Muscle of leg (tissue), 11 donors: ENCODE measurements around the gene DPH1. TPM values are rescaled to one million over a fixed set of nuclear protein-coding genes. Genes with fewer than 3 reads are reported as not detected.

Experiments
- DNase-seq: peaks from one replicate; pipeline ENCODE4 v3.0.0; 2013
- H3K27ac ChIP-seq: one replicate; pipeline ENCODE4 v1.5.1; 2013; ENCODE audit warnings: mild to moderate bottlenecking, low read length, control low read depth
- H3K27me3 ChIP-seq: one replicate; pipeline ENCODE4 v1.6.1; 2013; ENCODE audit warnings: low read length; ENCODE audit not compliant: control insufficient read depth, insufficient read depth
- H3K36me3 ChIP-seq: one replicate; pipeline ENCODE4 v1.6.1; 2013; ENCODE audit warnings: low read length; ENCODE audit not compliant: control insufficient read depth, insufficient read depth
- H3K4me1 ChIP-seq: one replicate; pipeline ENCODE4 v1.6.1; 2013; ENCODE audit warnings: low read length; ENCODE audit not compliant: control insufficient read depth, insufficient read depth
- H3K4me3 ChIP-seq: one replicate; pipeline ENCODE4 v1.5.1; 2013; ENCODE audit warnings: low read length, control low read depth
- H3K9me3 ChIP-seq: replicated peaks from 2 replicates; pipeline ENCODE4 v1.6.1; 2013; ENCODE audit warnings: low read depth, low read length; ENCODE audit not compliant: control insufficient read depth
- WGBS: methylation state at CpG from one replicate; pipeline ENCODE4 v1.1.5; 2013; ENCODE audit warnings: missing lambda C conversion rate; ENCODE audit not compliant: insufficient coverage; 5-methylcytosine and 5-hydroxymethylcytosine counted together
- polyA plus RNA-seq, 8 donors: library from polyadenylated mRNA; unstranded; fragments of 120-200 nt; gene quantifications; one replicate each; pipeline versions ENCODE4 v1.2.1 to v1.2.3, GENCODE V29; 2013; ENCODE audit warnings: inconsistent platforms in 1 of 8, low replicate concordance in 1 of 8; ENCODE audit not compliant: insufficient read length in 8 of 8, insufficient read depth in 1 of 8
- total RNA-seq: library from RNA; stranded (reverse); fragments of 120-200 nt; gene quantifications from one replicate; pipeline ENCODE4 v1.2.4, GENCODE V29; 2013

The DPH1 gene
- total and polyA plus RNA-seq, 9 donors: 23.3 to 37.0 (median 31.2) TPM

GRCh38 chr17:2068519-2069051, 38.6 kb downstream of the DPH1 start:
- Histone ChIP-seq H3K4me1 (peaks cover 81% of the 10 kb centered on the region), H3K9me3 (no peaks in the 10 kb centered on the region), H3K4me3 (no peak overlapping the region), H3K36me3 (peaks cover 55% of the 10 kb centered on the region), H3K27me3 (no peaks in the 10 kb centered on the region), H3K27ac (peak overlapping the region; percentile 44)
- 60% methylated on average over 8 of the region's 15 CpGs for WGBS
- DNase-seq: no peak

GRCh38 chr17:2070241-2071023, 40.5 kb downstream of the DPH1 start:
- 80% methylated on average over 11 of the region's 13 CpGs for WGBS
- H3K4me3 ChIP-seq: no peak overlapping the region

GRCh38 chr17:2071024-2071385, 41.1 kb downstream of the DPH1 start:
- Histone ChIP-seq H3K9me3 (no peaks in the 10 kb centered on the region), H3K4me1 (peaks cover 71% of the 10 kb centered on the region), H3K27ac (peak overlapping the region; percentile 89), H3K36me3 (peaks cover 33% of the 10 kb centered on the region), H3K27me3 (no peaks in the 10 kb centered on the region), H3K4me3 (no peak overlapping the region)
- DNase-seq: no peak
- WGBS: 80% methylated on average over 1 of the region's 6 CpGs

More at GRCh38 chr17:2070241-2071023, 40.5 kb downstream of the DPH1 start:
- Histone ChIP-seq H3K9me3 (no peaks in the 10 kb centered on the region), H3K4me1 (peaks cover 71% of the 10 kb centered on the region), H3K36me3 (peaks cover 38% of the 10 kb centered on the region), H3K27me3 (no peaks in the 10 kb centered on the region), H3K27ac (peak overlapping the region; percentile 89)
- DNase-seq: no peak

GRCh38 chr17:2071455-2072281, 41.7 kb downstream of the DPH1 start:
- peaks cover 71% of the 10 kb centered on the region for H3K4me1 ChIP-seq
- peak; percentile 78 for DNase-seq
- peaks cover 26% of the 10 kb centered on the region for H3K36me3 ChIP-seq
- peak overlapping the region; percentile 89 for H3K27ac ChIP-seq
- H3K4me3 ChIP-seq: no peak overlapping the region
- H3K9me3 ChIP-seq: no peaks in the 10 kb centered on the region
- 54% methylated on average over 21 of the region's 31 CpGs for WGBS
- no peaks in the 10 kb centered on the region for H3K27me3 ChIP-seq

GRCh38 chr17:2074919-2075318, 45.0 kb downstream of the DPH1 start:
- no peak overlapping the region for H3K4me3 ChIP-seq
- DNase-seq: peak; percentile 31
- H3K36me3 ChIP-seq: peaks cover 32% of the 10 kb centered on the region
- H3K4me1 ChIP-seq: peaks cover 63% of the 10 kb centered on the region
- 48% methylated on average over 4 of the region's 10 CpGs for WGBS
- H3K27ac ChIP-seq: peak overlapping the region; percentile 94
- H3K27me3 ChIP-seq: no peaks in the 10 kb centered on the region
- H3K9me3 ChIP-seq: no peaks in the 10 kb centered on the region

GRCh38 chr17:2075336-2076086, 45.6 kb downstream of the DPH1 start:
- peak overlapping the region; percentile 94 for H3K27ac ChIP-seq
- DNase-seq: peak; percentile 94
- H3K4me1 ChIP-seq: peaks cover 57% of the 10 kb centered on the region
- H3K36me3 ChIP-seq: peaks cover 36% of the 10 kb centered on the region
- WGBS: 5% methylated on average over 7 of the region's 13 CpGs
- H3K27me3 ChIP-seq: no peaks in the 10 kb centered on the region
- no peaks in the 10 kb centered on the region for H3K9me3 ChIP-seq
- H3K4me3 ChIP-seq: no peak overlapping the region

- no peaks in the 10 kb centered on the region for H3K9me3 ChIP-seq
- H3K27ac ChIP-seq: peak overlapping the region; percentile 94
- H3K4me3 ChIP-seq: no peak overlapping the region
- peak; percentile 87 for DNase-seq
- WGBS: 17% methylated on average over 12 of the region's 17 CpGs
- no peaks in the 10 kb centered on the region for H3K27me3 ChIP-seq
- peaks cover 37% of the 10 kb centered on the region for H3K36me3 ChIP-seq
- peaks cover 49% of the 10 kb centered on the region for H3K4me1 ChIP-seq
Measured at GRCh38 chr17:2076087-2076984, 46.4 kb downstream of the DPH1 start.

GRCh38 chr17:2077040-2077439, 47.1 kb downstream of the DPH1 start:
- peak overlapping the region; percentile 94 for H3K27ac ChIP-seq
- WGBS: 7% methylated on average over 8 of the region's 8 CpGs
- H3K27me3 ChIP-seq: no peaks in the 10 kb centered on the region
- H3K36me3 ChIP-seq: peaks cover 38% of the 10 kb centered on the region
- H3K4me1 ChIP-seq: peaks cover 46% of the 10 kb centered on the region
- no peak overlapping the region for H3K4me3 ChIP-seq
- H3K9me3 ChIP-seq: no peaks in the 10 kb centered on the region
- DNase-seq: peak; percentile 35

- no peaks in the 10 kb centered on the region for H3K9me3 ChIP-seq
- peak overlapping the region; percentile 10 for H3K27ac ChIP-seq
- H3K4me3 ChIP-seq: no peak overlapping the region
- peaks cover 63% of the 10 kb centered on the region for H3K4me1 ChIP-seq
- 69% methylated on average over 7 of the region's 9 CpGs for WGBS
- no peaks in the 10 kb centered on the region for H3K27me3 ChIP-seq
- no peak for DNase-seq
- H3K36me3 ChIP-seq: peaks cover 48% of the 10 kb centered on the region
Measured at GRCh38 chr17:2081564-2081963, 51.6 kb downstream of the DPH1 start.
